ENCODE results near the gene POU2F3. TPM values are rescaled to one million over a fixed set of nuclear protein-coding genes. Genes with fewer than 3 reads are reported as not detected.

POU2F3 gene
- total and polyA plus RNA-seq, 2 donors (not counting 1 experiment from before 2014, with no cell fraction given), result not detected

DNA sequence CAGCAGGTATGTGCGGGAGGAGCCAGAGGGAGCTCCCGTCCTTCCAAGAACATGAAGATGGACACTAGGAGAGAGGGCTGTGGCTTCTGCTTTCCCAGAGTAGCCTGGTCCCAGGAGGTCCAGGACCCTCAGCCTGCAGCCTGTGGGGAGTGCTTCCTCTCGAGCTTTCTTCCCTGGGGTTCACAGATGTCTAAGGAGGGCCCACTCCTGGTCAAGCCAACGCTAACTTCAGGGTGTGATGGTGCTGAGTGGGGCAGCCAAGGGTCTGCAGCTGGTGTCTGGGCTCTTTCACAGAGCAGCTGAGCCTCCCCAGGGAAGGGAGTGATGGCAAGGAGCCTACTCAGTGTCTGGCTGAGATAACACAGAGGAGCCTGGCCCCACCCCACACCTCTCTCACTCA, 3.3 kb downstream of the POU2F3 start:
- no peaks in the 10 kb centered on the region for H4K20me1 ChIP-seq (ENCODE audit: control insufficient read depth, extremely low read depth, insufficient read depth, low read length)
- no peak for DNase-seq (ENCODE audit: low read depth in 2 of 2)
- no peak overlapping the region for H3K4me3 ChIP-seq (replicated peaks in 1 of 4; ENCODE audit: control extremely low read depth in 1 of 4, insufficient read depth in 1 of 4, low read depth in 3 of 4, low read length in 4 of 4)
- no peaks in the 10 kb centered on the region for H3K9me3 ChIP-seq (ENCODE audit: control insufficient read depth, insufficient read depth, low read depth, low read length)
- H3K27ac ChIP-seq (ENCODE audit: insufficient read depth, low read length), result no peak overlapping the region
- no peak overlapping the region for H2AFZ ChIP-seq (ENCODE audit: low read length)
- no peak overlapping the region for H3K9ac ChIP-seq (ENCODE audit: insufficient read depth, low read length)
- no peaks in the 10 kb centered on the region for H3K36me3 ChIP-seq (ENCODE audit: control insufficient read depth, insufficient read depth, low read length)
- H3K4me1 ChIP-seq (ENCODE audit: control insufficient read depth, extremely low read depth, insufficient read depth, low read length), result no peaks in the 10 kb centered on the region
- peaks cover 27% of the 10 kb centered on the region for H3K27me3 ChIP-seq (ENCODE audit: control insufficient read depth, insufficient read depth, low read length)
- no peak overlapping the region for H3K4me2 ChIP-seq (ENCODE audit: extremely low read depth, insufficient read depth, low read length)
- no peak for TF ChIP-seq EZH2 (IDR thresholded peaks at IDR 0.05; ENCODE audit: low read length, missing control alignments)
- TF ChIP-seq, protein P1, sequence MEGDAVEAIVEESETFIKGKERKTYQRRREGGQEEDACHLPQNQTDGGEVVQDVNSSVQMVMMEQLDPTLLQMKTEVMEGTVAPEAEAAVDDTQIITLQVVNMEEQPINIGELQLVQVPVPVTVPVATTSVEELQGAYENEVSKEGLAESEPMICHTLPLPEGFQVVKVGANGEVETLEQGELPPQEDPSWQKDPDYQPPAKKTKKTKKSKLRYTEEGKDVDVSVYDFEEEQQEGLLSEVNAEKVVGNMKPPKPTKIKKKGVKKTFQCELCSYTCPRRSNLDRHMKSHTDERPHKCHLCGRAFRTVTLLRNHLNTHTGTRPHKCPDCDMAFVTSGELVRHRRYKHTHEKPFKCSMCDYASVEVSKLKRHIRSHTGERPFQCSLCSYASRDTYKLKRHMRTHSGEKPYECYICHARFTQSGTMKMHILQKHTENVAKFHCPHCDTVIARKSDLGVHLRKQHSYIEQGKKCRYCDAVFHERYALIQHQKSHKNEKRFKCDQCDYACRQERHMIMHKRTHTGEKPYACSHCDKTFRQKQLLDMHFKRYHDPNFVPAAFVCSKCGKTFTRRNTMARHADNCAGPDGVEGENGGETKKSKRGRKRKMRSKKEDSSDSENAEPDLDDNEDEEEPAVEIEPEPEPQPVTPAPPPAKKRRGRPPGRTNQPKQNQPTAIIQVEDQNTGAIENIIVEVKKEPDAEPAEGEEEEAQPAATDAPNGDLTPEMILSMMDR (conservative IDR thresholded peaks at IDR 0.05 in 1 of 2, IDR thresholded peaks at IDR 0.05 in 1 of 2; ENCODE audit: low read depth in 1 of 2, low read length in 2 of 2), result no peak
- no peaks in the 10 kb centered on the region for H3K79me2 ChIP-seq (ENCODE audit: control insufficient read depth, insufficient read depth, low read length)

DNA sequence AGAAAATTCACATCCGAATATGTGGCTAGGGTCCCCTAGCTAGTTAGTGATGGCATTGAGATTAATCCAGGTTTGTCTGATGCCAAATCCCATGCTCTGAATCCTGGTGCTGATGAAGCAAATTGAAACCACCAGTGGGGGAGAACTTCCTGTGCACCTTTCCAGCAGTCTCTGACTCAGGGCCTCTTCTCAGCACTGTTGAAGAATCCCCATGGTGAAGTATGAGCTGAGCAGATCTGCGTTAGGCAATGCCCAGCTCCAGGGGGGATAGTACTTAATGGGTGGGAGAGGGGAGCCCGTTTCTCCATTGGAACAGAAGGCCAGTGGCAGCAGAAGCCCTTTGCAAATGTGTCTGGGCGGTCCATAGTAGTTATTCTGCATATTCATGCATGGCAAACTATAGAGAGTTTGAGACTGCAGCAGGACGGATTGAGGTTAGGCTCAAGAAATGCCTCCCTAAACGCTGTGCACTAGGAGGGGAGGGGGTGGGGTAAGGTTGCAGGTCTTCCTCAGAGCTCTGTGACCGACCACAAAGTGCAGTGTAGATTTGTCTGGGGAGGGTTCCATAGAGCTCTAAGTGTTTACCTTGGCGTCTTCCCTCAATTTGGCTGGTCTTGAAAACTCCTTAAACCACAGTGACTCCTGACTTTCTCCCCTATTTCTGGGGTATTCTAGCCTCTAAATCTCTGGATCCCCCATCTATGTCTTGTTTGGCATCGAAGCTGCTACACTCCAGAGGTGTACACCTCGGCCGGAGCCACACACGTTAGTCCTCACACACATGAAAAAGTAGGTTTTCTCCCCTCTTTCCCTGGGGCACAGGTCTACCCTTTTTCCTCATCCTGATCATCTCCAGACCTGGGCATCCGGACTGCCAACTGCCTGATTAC, 4.8 kb downstream of the POU2F3 start:
- no peaks in the 10 kb centered on the region for H4K20me1 ChIP-seq (ENCODE audit: control insufficient read depth, extremely low read depth, insufficient read depth, low read length)
- no peaks in the 10 kb centered on the region for H3K36me3 ChIP-seq (ENCODE audit: control insufficient read depth, insufficient read depth, low read length)
- no peak overlapping the region for H3K9ac ChIP-seq (ENCODE audit: insufficient read depth, low read length)
- peak in 1 of 2 donors; percentile 52 for DNase-seq (ENCODE audit: low read depth in 2 of 2)
- no peaks in the 10 kb centered on the region for H3K9me3 ChIP-seq (ENCODE audit: control insufficient read depth, insufficient read depth, low read depth, low read length)
- no peak overlapping the region for H3K4me2 ChIP-seq (ENCODE audit: extremely low read depth, insufficient read depth, low read length)
- TF ChIP-seq, protein P1 (conservative IDR thresholded peaks at IDR 0.05 in 1 of 2, IDR thresholded peaks at IDR 0.05 in 1 of 2; ENCODE audit: low read depth in 1 of 2, low read length in 2 of 2), result no peak
- no peak for TF ChIP-seq EZH2 (IDR thresholded peaks at IDR 0.05; ENCODE audit: low read length, missing control alignments)
- H3K4me3 ChIP-seq (replicated peaks in 1 of 4; ENCODE audit: control extremely low read depth in 1 of 4, insufficient read depth in 1 of 4, low read depth in 3 of 4, low read length in 4 of 4), result no peak overlapping the region
- no peaks in the 10 kb centered on the region for H3K79me2 ChIP-seq (ENCODE audit: control insufficient read depth, insufficient read depth, low read length)
- no peak overlapping the region for H3K27ac ChIP-seq (ENCODE audit: insufficient read depth, low read length)
- H2AFZ ChIP-seq (ENCODE audit: low read length), result no peak overlapping the region
- peaks cover 15% of the 10 kb centered on the region for H3K27me3 ChIP-seq (ENCODE audit: control insufficient read depth, insufficient read depth, low read length)
- peaks cover 3% of the 10 kb centered on the region for H3K4me1 ChIP-seq (ENCODE audit: control insufficient read depth, extremely low read depth, insufficient read depth, low read length)

DNA sequence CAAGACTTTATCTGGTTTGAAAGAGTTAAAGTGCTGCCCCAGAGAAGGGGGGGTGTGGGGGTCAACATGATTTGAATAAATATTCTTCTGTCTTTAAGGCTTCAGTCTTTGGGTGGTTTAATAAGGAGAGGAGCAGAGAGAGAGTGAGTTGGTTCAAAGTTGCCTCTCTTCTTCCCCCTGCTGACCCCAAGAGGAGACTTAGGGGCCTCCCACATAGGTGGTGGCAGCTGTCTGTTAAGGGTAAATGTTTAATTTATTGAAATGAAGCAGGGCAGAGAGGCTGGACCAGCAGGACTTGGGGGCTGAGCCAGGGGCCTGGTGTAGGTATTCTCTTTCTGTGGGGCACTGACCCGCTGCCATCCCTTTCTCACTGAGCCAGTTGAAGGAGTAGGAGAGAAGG, 5.5 kb downstream of the POU2F3 start:
- Histone ChIP-seq H2AFZ (ENCODE audit: low read length) (no peak overlapping the region), H3K79me2 (ENCODE audit: control insufficient read depth, insufficient read depth, low read length) (no peaks in the 10 kb centered on the region), H3K9me3 (ENCODE audit: control insufficient read depth, insufficient read depth, low read depth, low read length) (no peaks in the 10 kb centered on the region), H3K9ac (ENCODE audit: insufficient read depth, low read length) (no peak overlapping the region), H4K20me1 (ENCODE audit: control insufficient read depth, extremely low read depth, insufficient read depth, low read length) (no peaks in the 10 kb centered on the region), H3K4me2 (ENCODE audit: extremely low read depth, insufficient read depth, low read length) (no peak overlapping the region), H3K4me3 (replicated peaks in 1 of 4; ENCODE audit: control extremely low read depth in 1 of 4, insufficient read depth in 1 of 4, low read depth in 3 of 4, low read length in 4 of 4) (no peak overlapping the region), H3K36me3 (ENCODE audit: control insufficient read depth, insufficient read depth, low read length) (no peaks in the 10 kb centered on the region), H3K4me1 (ENCODE audit: control insufficient read depth, extremely low read depth, insufficient read depth, low read length) (peaks cover 3% of the 10 kb centered on the region), H3K27ac (ENCODE audit: insufficient read depth, low read length) (no peak overlapping the region), H3K27me3 (ENCODE audit: control insufficient read depth, insufficient read depth, low read length) (peaks cover 11% of the 10 kb centered on the region)
- no peak for DNase-seq (ENCODE audit: low read depth in 2 of 2)
- no peak for TF ChIP-seq EZH2 (IDR thresholded peaks at IDR 0.05; ENCODE audit: low read length, missing control alignments)
- TF ChIP-seq, protein P1 (conservative IDR thresholded peaks at IDR 0.05 in 1 of 2, IDR thresholded peaks at IDR 0.05 in 1 of 2; ENCODE audit: low read depth in 1 of 2, low read length in 2 of 2), result no peak
